ENCODE results near the gene RHBDF2.

DNA sequence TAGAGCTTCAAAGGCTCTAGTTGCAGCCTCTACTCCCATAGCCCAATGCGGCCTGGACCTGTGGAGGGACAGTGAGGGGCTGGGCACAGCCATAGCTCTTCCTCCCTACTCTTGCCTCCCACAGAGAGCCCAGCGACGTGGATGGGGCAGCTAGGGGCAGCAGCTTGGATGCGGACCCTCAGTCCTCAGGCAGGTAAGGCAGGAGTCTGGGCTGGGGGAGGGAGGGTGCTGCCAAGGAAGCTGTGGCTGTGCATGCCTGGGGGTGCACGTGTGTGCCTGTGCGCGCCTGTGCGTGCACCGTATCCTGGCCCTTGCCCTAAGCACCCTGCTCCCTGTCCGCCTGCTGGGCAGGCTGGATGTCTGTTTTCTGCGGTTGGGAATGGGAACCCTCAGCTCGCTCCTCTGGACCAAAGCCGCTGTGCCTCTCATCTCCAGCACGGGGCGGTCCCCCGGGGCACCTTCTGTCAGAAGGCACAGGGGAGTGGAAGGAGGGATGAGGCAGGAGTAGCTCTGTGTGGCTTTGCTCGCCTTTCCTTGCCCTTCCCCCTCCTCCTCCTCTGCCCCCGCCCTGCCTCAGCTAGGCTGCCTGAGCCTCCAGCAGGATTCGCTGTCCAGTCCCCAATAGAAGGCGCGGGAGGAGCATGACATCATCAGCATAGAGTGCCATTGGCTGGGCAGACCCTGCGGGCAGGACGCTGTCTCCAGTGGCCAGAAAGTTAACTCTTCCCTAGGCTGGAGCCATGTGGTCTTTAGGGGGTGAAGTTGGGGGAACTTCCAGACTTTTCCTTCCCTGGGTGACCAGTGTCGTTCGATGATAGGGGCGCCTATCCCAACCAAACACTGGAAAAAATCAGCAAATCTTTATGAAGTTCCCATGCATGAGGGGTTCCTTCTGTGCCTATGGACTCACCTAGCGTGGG, 39.4 kb upstream of the RHBDF2 start:
- TF ChIP-seq, protein P1, sequence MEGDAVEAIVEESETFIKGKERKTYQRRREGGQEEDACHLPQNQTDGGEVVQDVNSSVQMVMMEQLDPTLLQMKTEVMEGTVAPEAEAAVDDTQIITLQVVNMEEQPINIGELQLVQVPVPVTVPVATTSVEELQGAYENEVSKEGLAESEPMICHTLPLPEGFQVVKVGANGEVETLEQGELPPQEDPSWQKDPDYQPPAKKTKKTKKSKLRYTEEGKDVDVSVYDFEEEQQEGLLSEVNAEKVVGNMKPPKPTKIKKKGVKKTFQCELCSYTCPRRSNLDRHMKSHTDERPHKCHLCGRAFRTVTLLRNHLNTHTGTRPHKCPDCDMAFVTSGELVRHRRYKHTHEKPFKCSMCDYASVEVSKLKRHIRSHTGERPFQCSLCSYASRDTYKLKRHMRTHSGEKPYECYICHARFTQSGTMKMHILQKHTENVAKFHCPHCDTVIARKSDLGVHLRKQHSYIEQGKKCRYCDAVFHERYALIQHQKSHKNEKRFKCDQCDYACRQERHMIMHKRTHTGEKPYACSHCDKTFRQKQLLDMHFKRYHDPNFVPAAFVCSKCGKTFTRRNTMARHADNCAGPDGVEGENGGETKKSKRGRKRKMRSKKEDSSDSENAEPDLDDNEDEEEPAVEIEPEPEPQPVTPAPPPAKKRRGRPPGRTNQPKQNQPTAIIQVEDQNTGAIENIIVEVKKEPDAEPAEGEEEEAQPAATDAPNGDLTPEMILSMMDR (IDR thresholded peaks at IDR 0.05), result peak in 1 of 7 experiments; percentile 37
- no peak for TF ChIP-seq POLR2A (IDR thresholded peaks at IDR 0.05)
- peak; percentile 12 to 78 (median 27) for TF ChIP-seq POLR2AphosphoS5 (IDR thresholded peaks at IDR 0.05)

Measured in stomach (tissue), 4 donors.